Esophagus squamous epithelium (tissue), 5 donors: ENCODE measurements around the gene FAM124A. TPM values are rescaled to one million over a fixed set of nuclear protein-coding genes. Genes with fewer than 3 reads are reported as not detected.

Experiments
- DNase-seq: peaks from one replicate; lab custom pipeline; 2025; lab: John Stamatoyannopoulos, UW
- H3K27ac ChIP-seq, 4 donors: fragments of 200-600 bp; sonication (generic); one replicate each; pipeline ENCODE4 v1.5.1; 2016 to 2019; ENCODE audit warnings: mild to moderate bottlenecking in 1 of 4
- H3K27me3 ChIP-seq, 4 donors: fragments of 200-600 bp; sonication (generic); 1 replicate in 3 of 4; 2 replicates in 1 of 4; pipeline versions ENCODE4 v1.5.1 to v1.6.0; 2017 to 2021; ENCODE audit warnings: antibody characterized with exemption in 1 of 4
- H3K36me3 ChIP-seq, 3 donors: fragments of 200-600 bp; sonication (generic); one replicate each; pipeline ENCODE4 v1.5.1; 2016 to 2019
- H3K4me1 ChIP-seq, 3 donors: fragments of 200-600 bp; sonication (generic); one replicate each; pipeline ENCODE4 v1.5.1; 2017 to 2019
- H3K4me3 ChIP-seq, 4 donors: fragments of 200-600 bp; sonication (generic); 1 replicate in 3 of 4; 2 replicates in 1 of 4; pipeline ENCODE4 v1.5.1; 2016 to 2019; ENCODE audit warnings: mild to moderate bottlenecking in 2 of 4, moderate library complexity in 1 of 4
- H3K9me3 ChIP-seq, 3 donors: fragments of 200-600 bp; sonication (generic); one replicate each; pipeline ENCODE4 v1.5.1; 2016 to 2019
- POLR2A ChIP-seq, 4 donors: fragments of 450-650 bp; IDR thresholded peaks; one replicate each; pipeline ENCODE4 v1.6.1; 2017; ENCODE audit warnings: antibody characterized with exemption in 4 of 4, mild to moderate bottlenecking in 4 of 4, moderate library complexity in 3 of 4
- WGBS, 2 donors: methylation state at CpG; one replicate each; pipeline ENCODE4 v1.1.5; 2018; 5-methylcytosine and 5-hydroxymethylcytosine counted together
- intact Hi-C: fragments of 100-400 bp; cut with DNase I; formaldehyde crosslinking; loops from one replicate; pipeline ENCODE4 v1.15.0; 2022
- total RNA-seq, 4 donors: library from RNA; depleted of rRNA; stranded (reverse); fragments of >200 nt; gene quantifications; one replicate each; pipeline ENCODE4 v1.1.0, GENCODE V29; 2016
- TF ChIP-seq, protein P1 (sequence below), 6 experiments: fragments of 450-650 bp in 4 of 6; fragments of 200-600 bp in 2 of 6; sonication (generic) in 2 of 6; IDR thresholded peaks; one replicate each; pipeline ENCODE4 v1.5.1; 2016 to 2019; ENCODE audit warnings: antibody characterized with exemption in 6 of 6, mild to moderate bottlenecking in 4 of 6, moderate library complexity in 4 of 6
- donor health status: DM: yes; HTN: yes; CAD: no.

Gene FAM124A
- total RNA-seq, 4 donors from 2014 or later = 0.45 to 2.5 (median 1.3) TPM

- peaks cover 0 to 17% (median 3%) of the 10 kb centered on the region in 3 donors for H3K4me1 ChIP-seq
- H3K9me3 ChIP-seq = no peaks in the 10 kb centered on the region
- no peak for DNase-seq
- intact Hi-C loops = no loop called here
- no peak overlapping the region for H3K27ac ChIP-seq
- no peak for TF ChIP-seq POLR2A (IDR thresholded peaks at IDR 0.05)
- TF ChIP-seq, protein P1, sequence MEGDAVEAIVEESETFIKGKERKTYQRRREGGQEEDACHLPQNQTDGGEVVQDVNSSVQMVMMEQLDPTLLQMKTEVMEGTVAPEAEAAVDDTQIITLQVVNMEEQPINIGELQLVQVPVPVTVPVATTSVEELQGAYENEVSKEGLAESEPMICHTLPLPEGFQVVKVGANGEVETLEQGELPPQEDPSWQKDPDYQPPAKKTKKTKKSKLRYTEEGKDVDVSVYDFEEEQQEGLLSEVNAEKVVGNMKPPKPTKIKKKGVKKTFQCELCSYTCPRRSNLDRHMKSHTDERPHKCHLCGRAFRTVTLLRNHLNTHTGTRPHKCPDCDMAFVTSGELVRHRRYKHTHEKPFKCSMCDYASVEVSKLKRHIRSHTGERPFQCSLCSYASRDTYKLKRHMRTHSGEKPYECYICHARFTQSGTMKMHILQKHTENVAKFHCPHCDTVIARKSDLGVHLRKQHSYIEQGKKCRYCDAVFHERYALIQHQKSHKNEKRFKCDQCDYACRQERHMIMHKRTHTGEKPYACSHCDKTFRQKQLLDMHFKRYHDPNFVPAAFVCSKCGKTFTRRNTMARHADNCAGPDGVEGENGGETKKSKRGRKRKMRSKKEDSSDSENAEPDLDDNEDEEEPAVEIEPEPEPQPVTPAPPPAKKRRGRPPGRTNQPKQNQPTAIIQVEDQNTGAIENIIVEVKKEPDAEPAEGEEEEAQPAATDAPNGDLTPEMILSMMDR (IDR thresholded peaks at IDR 0.05) = no peak
- no peaks in the 10 kb centered on the region for H3K36me3 ChIP-seq
- 90% methylated on average over 10 to 12 of the region's 12 CpGs for WGBS, 2 donors
- H3K27me3 ChIP-seq = peaks cover 0 to 19% (median 0%) of the 10 kb centered on the region in 4 donors
- H3K4me3 ChIP-seq = no peak overlapping the region
Observed at GRCh38 chr13:51229101-51229719, 7.0 kb downstream of the FAM124A start.

GRCh38 chr13:51229731-51230130 lies 7.5 kb downstream of the FAM124A start:
- intact Hi-C loops = no loop called here
- 55 to 81% methylated on average over 2 of the region's 2 CpGs for WGBS, 2 donors
- DNase-seq = no peak
- Histone ChIP-seq H3K36me3 (no peaks in the 10 kb centered on the region), H3K27me3 (peaks cover 0 to 17% (median 0%) of the 10 kb centered on the region in 4 donors), H3K9me3 (no peaks in the 10 kb centered on the region), H3K4me1 (peaks cover 0 to 17% (median 3%) of the 10 kb centered on the region in 3 donors), H3K4me3 (no peak overlapping the region), H3K27ac (peak overlapping the region in 1 of 4 donors; percentile 80)
- TF ChIP-seq, protein P1 (IDR thresholded peaks at IDR 0.05) = no peak
- no peak for TF ChIP-seq POLR2A (IDR thresholded peaks at IDR 0.05)

DNA sequence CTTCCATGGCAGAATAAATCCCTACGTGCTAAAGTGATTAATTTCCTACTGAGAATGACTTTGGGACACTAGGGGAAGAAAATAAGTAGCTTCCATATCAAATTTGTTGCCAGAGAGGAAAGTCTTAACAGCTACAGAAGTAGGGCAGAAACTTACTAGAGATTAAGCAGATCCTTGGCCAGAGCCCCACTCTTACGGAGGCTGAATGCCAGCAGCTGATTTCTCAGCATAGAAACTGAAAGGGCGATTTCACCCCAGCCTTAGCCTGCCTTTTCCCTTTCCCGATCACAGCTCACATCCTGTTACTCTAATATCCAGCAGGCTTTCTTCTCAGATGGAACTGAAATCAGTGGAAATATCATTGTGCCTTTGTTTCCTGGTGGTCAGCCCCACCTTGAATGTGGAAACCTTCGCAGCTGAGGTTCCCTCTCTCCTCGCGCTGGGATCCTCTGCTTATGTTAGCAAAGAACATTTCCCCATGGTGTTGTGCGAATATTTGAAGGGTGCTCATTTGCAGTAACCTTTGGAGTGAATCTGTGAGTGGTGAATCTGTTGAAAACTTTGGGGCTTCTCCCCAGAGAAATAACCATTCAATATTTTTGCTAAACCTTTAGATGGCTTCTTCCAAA lies 8.4 kb downstream of the FAM124A start:
- Histone ChIP-seq H3K27me3 (peaks cover 0 to 13% (median 0%) of the 10 kb centered on the region in 4 donors), H3K36me3 (no peaks in the 10 kb centered on the region), H3K27ac (peak overlapping the region; percentile 10 to 80 (median 52)), H3K4me1 (peaks cover 0 to 17% (median 3%) of the 10 kb centered on the region in 3 donors), H3K4me3 (peak overlapping the region in 3 of 4 donors; percentile 22 to 54 (median 29)), H3K9me3 (no peaks in the 10 kb centered on the region)
- no peak for TF ChIP-seq POLR2A (IDR thresholded peaks at IDR 0.05)
- TF ChIP-seq, protein P1 (IDR thresholded peaks at IDR 0.05) = no peak
- no peak for DNase-seq
- intact Hi-C loops = no loop called here
- WGBS, 2 donors = 16 to 25% methylated on average over 8 of the region's 8 CpGs

- H3K27ac ChIP-seq = no peak overlapping the region
- WGBS, 2 donors = 86 to 100% methylated on average over 1 to 2 of the region's 2 CpGs
- no peak for TF ChIP-seq POLR2A (IDR thresholded peaks at IDR 0.05)
- TF ChIP-seq, protein P1 (IDR thresholded peaks at IDR 0.05) = no peak
Observed at GRCh38 chr13:51231456-51231855, 9.3 kb downstream of the FAM124A start.

DNA sequence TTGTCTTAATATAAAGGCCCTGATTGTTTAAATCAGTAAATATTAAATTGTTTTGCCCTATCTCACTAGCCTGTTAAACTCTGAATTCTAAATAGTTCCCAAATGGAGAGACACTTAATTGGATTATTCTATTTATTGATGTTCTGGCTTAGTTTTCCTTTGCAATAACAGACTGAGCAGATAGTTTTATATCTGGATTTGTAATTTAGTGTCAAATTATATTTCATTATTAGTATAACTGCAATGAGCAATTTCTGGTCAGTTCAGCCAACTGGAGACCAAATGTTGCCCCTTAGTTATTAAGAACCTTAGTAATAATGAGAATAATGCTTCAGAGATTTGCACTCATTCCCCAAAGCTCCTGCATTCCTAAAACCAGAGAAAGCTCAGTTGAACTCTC lies 10.1 kb downstream of the FAM124A start:
- H3K9me3 ChIP-seq = no peaks in the 10 kb centered on the region
- H3K27ac ChIP-seq = no peak overlapping the region
- no peak overlapping the region for H3K4me3 ChIP-seq
- H3K4me1 ChIP-seq = peaks cover 0 to 17% (median 3%) of the 10 kb centered on the region in 3 donors
- intact Hi-C loops = no loop called here
- H3K27me3 ChIP-seq = peaks cover 0 to 8% (median 0%) of the 10 kb centered on the region in 4 donors
- H3K36me3 ChIP-seq = no peaks in the 10 kb centered on the region
- DNase-seq = no peak
- TF ChIP-seq, protein P1 (IDR thresholded peaks at IDR 0.05) = no peak
- TF ChIP-seq POLR2A (IDR thresholded peaks at IDR 0.05) = no peak

More at GRCh38 chr13:51231456-51231855, 9.3 kb downstream of the FAM124A start:
- Histone ChIP-seq H3K4me1 (peaks cover 0 to 17% (median 3%) of the 10 kb centered on the region in 3 donors), H3K4me3 (no peak overlapping the region), H3K9me3 (no peaks in the 10 kb centered on the region), H3K36me3 (no peaks in the 10 kb centered on the region), H3K27me3 (peaks cover 0 to 17% (median 0%) of the 10 kb centered on the region in 4 donors)
- intact Hi-C loops = no loop called here
- no peak for DNase-seq
